Measurements from ENCODE around the gene CORO2A.
A peak's percentile ranks its signal among the peaks of the same experiment; 100 is the strongest.

CORO2A gene

GRCh38 chr9:98182069-98182820, 10.2 kb downstream of the CORO2A start:
- H3K4me3 ChIP-seq (replicated peaks; ENCODE audit: low read depth, low read length): no peak overlapping the region
- DNase-seq (ENCODE audit: low read depth): peak; percentile 30
- no peak for TF ChIP-seq CTCF (IDR thresholded peaks at IDR 0.05; ENCODE audit: low read length, missing control alignments)

GRCh38 chr9:98181746-98182068, 10.7 kb downstream of the CORO2A start:
- no peak for TF ChIP-seq CTCF (IDR thresholded peaks at IDR 0.05; ENCODE audit: low read length, missing control alignments)
- no peak for DNase-seq (ENCODE audit: low read depth)
- no peak overlapping the region for H3K4me3 ChIP-seq (replicated peaks; ENCODE audit: low read depth, low read length)

- no peak for TF ChIP-seq CTCF (IDR thresholded peaks at IDR 0.05; ENCODE audit: low read length, missing control alignments)
- H3K4me3 ChIP-seq (replicated peaks; ENCODE audit: low read depth, low read length): no peak overlapping the region
- no peak for DNase-seq (ENCODE audit: low read depth)
Measured at GRCh38 chr9:98180996-98181395, 11.4 kb downstream of the CORO2A start.

GRCh38 chr9:98178874-98179850, 13.3 kb downstream of the CORO2A start:
- no peak for DNase-seq (ENCODE audit: low read depth)
- no peak overlapping the region for H3K4me3 ChIP-seq (replicated peaks; ENCODE audit: low read depth, low read length)
- TF ChIP-seq CTCF (IDR thresholded peaks at IDR 0.05; ENCODE audit: low read length, missing control alignments): no peak

- TF ChIP-seq CTCF (IDR thresholded peaks at IDR 0.05; ENCODE audit: low read length, missing control alignments): no peak
- DNase-seq (ENCODE audit: low read depth): no peak
- H3K4me3 ChIP-seq (replicated peaks; ENCODE audit: low read depth, low read length): no peak overlapping the region
Measured at GRCh38 chr9:98176391-98177259, 15.8 kb downstream of the CORO2A start.

- DNase-seq (ENCODE audit: low read depth): no peak
- no peak overlapping the region for H3K4me3 ChIP-seq (replicated peaks; ENCODE audit: low read depth, low read length)
- TF ChIP-seq CTCF (IDR thresholded peaks at IDR 0.05; ENCODE audit: low read length, missing control alignments): no peak
Measured at GRCh38 chr9:98175762-98176161, 16.7 kb downstream of the CORO2A start.

Measured in fibroblast of pulmonary artery (primary cell).